ENCODE data around the gene BMP3.

BMP3 gene

DNA sequence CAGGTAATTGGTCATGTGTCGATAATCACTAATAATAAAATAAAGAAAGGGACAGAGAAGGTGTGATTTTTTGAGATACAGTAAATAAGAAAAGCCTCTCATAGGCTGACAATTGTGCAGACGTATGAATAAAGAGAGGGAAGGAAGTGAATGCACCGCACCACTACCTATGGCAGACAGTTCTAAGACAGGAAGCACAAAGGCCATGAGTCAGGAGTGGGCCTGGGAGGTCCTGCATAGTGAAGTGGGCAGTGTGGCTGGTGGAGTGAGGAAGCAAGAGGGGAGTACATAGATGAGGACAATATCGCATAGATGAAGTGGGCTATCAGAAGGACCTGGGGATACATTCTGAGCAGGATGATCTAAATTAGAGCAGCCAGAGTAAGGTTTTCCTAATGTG lies 75.6 kb downstream of the BMP3 start:
- DNase-seq (ENCODE audit: low spot score) = no peak

All from AG08395 (cell line).